Stimulated activated CD8-positive, alpha-beta memory T cell treated with anti-CD3 and anti-CD28 coated beads, Interleukin-7, amount 100 ng/mL, for 4 hours (primary cell): ENCODE results near the gene ZNRF2.
"Not testable (repeated sequence)": the region's sequence is repeated elsewhere in the genome, so short reads cannot be mapped to it uniquely, and the experiment has no call there.

ENCODE experiments used
- DNase-seq, 2 donors: peaks; one replicate each; pipeline ENCODE4 v3.0.0-alpha.2; 2020; ENCODE audit warnings: low read depth in 2 of 2

Gene ZNRF2

GRCh38 chr7:30287625-30288024 is 3.2 kb downstream of the ZNRF2 start:
- not testable (repeated sequence) for DNase-seq

GRCh38 chr7:30289634-30290033 is 5.2 kb downstream of the ZNRF2 start:
- not testable (repeated sequence) for DNase-seq

GRCh38 chr7:30290317-30290716 is 5.9 kb downstream of the ZNRF2 start:
- not testable (repeated sequence) for DNase-seq

- DNase-seq, result not testable (repeated sequence)
Observed at GRCh38 chr7:30292416-30293038, 8.1 kb downstream of the ZNRF2 start.

GRCh38 chr7:30296304-30296703 is 11.9 kb downstream of the ZNRF2 start:
- not testable (repeated sequence) for DNase-seq

GRCh38 chr7:30297499-30297898 is 13.1 kb downstream of the ZNRF2 start:
- DNase-seq, result not testable (repeated sequence)

- DNase-seq, result not testable (repeated sequence)
Observed at GRCh38 chr7:30298409-30298808, 14.0 kb downstream of the ZNRF2 start.

- DNase-seq, result no peak
Observed at GRCh38 chr7:30301751-30302150, 17.4 kb downstream of the ZNRF2 start.

- no peak for DNase-seq
Observed at GRCh38 chr7:30302656-30303311, 18.4 kb downstream of the ZNRF2 start.

GRCh38 chr7:30303312-30304039 is 19.1 kb downstream of the ZNRF2 start:
- DNase-seq, result no peak

- no peak for DNase-seq
Observed at GRCh38 chr7:30304177-30304884, 19.9 kb downstream of the ZNRF2 start.

GRCh38 chr7:30306976-30307375 is 22.6 kb downstream of the ZNRF2 start:
- no peak for DNase-seq

- DNase-seq, result no peak
Observed at GRCh38 chr7:30308389-30308788, 24.0 kb downstream of the ZNRF2 start.

GRCh38 chr7:30309302-30309701 is 24.9 kb downstream of the ZNRF2 start:
- no peak for DNase-seq

GRCh38 chr7:30309842-30310435 is 25.5 kb downstream of the ZNRF2 start:
- DNase-seq, result no peak

- no peak for DNase-seq
Observed at GRCh38 chr7:30310674-30311362, 26.4 kb downstream of the ZNRF2 start.

GRCh38 chr7:30312178-30312577 is 27.8 kb downstream of the ZNRF2 start:
- no peak for DNase-seq

GRCh38 chr7:30313348-30313747 is 29.0 kb downstream of the ZNRF2 start:
- DNase-seq, result no peak

- no peak for DNase-seq
Observed at GRCh38 chr7:30313793-30314192, 29.4 kb downstream of the ZNRF2 start.

- no peak for DNase-seq
Observed at GRCh38 chr7:30315589-30315988, 31.2 kb downstream of the ZNRF2 start.

- DNase-seq, result no peak
Observed at GRCh38 chr7:30320392-30320791, 36.0 kb downstream of the ZNRF2 start.
